Measurements from ENCODE around the gene CCNY.

DNA sequence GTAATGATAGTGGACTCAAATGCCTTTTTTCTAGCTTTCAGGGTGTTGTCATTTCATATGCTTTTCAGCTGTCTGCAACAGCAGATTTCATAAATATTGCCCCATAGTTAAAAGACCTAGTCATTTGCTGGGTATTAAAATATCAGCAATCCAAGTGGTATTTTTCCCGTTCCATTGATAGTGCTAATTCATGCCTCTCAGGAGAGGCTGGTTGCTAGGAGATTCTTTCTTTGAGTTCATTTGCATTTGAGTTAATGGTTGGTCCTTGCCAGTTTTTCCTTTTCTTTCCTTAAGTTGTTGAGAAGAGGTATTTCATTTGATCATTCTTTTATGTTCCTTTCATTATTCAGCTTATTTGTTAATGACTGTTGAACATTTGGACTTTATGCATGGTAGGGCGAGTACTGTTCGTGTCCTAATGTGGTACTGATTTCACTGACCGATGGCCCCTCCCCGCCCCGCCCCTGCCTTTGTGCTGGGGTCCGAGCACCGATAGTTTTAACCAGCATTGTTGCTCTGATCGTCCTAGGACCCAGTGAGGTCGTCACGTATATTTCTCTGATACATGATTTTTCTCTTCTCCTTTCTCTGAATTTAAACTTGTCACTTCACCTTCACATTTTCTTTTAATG is 128.6 kb downstream of the CCNY start:
- TF ChIP-seq POLR2A (IDR thresholded peaks at IDR 0.05) = no peak
- TF ChIP-seq, protein P1, sequence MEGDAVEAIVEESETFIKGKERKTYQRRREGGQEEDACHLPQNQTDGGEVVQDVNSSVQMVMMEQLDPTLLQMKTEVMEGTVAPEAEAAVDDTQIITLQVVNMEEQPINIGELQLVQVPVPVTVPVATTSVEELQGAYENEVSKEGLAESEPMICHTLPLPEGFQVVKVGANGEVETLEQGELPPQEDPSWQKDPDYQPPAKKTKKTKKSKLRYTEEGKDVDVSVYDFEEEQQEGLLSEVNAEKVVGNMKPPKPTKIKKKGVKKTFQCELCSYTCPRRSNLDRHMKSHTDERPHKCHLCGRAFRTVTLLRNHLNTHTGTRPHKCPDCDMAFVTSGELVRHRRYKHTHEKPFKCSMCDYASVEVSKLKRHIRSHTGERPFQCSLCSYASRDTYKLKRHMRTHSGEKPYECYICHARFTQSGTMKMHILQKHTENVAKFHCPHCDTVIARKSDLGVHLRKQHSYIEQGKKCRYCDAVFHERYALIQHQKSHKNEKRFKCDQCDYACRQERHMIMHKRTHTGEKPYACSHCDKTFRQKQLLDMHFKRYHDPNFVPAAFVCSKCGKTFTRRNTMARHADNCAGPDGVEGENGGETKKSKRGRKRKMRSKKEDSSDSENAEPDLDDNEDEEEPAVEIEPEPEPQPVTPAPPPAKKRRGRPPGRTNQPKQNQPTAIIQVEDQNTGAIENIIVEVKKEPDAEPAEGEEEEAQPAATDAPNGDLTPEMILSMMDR (IDR thresholded peaks at IDR 0.05) = no peak

Data from lower leg skin (tissue), 3 donors.